SU-DHL-6 (cell line): ENCODE data around the gene ANGPTL1.

ENCODE experiments used
- H2AFZ ChIP-seq: fragments of 200-600 bp; sonication (generic); 2 replicates; pipeline ENCODE4 v1.6.1; 2014; ENCODE audit warnings: low read depth, mild to moderate bottlenecking, moderate library complexity, mixed read lengths, antibody characterized with exemption, low read length; ENCODE audit not compliant: severe bottlenecking
- H3F3A ChIP-seq: fragments of 200-600 bp; shearing (Covaris generic); 2 replicates; pipeline ENCODE4 v1.6.0; 2016; ENCODE audit warnings: antibody characterized with exemption, mild to moderate bottlenecking; ENCODE audit not compliant: insufficient read depth
- H3K27ac ChIP-seq: fragments of 200-600 bp; sonication (generic); 2 replicates; pipeline ENCODE4 v1.5.1; 2016; ENCODE audit warnings: low read depth, mild to moderate bottlenecking, low read length, moderate library complexity, mixed read lengths
- H3K27me3 ChIP-seq: fragments of 200-600 bp; sonication (generic), shearing (Covaris generic); 2 replicates; pipeline ENCODE4 v1.6.0; 2014; ENCODE audit warnings: mild to moderate bottlenecking, low read length
- H3K36me3 ChIP-seq: fragments of 200-600 bp; sonication (generic); 2 replicates; pipeline ENCODE4 v1.6.1; 2014; ENCODE audit warnings: mild to moderate bottlenecking, low read length, mixed read lengths
- H3K4me2 ChIP-seq: fragments of 300-600, 200-600 bp; shearing (Covaris generic), sonication (generic); 2 replicates; pipeline ENCODE4 v1.6.0; 2014; ENCODE audit warnings: low read length, low read depth, mild to moderate bottlenecking; ENCODE audit not compliant: poor library complexity, severe bottlenecking
- H3K4me3 ChIP-seq: fragments of 200-600 bp; sonication (generic); 2 replicates; pipeline ENCODE4 v1.5.1; 2014; ENCODE audit warnings: antibody characterized with exemption, low read length, mild to moderate bottlenecking, mixed read lengths; ENCODE audit not compliant: insufficient read depth, poor library complexity, severe bottlenecking
- H3K79me2 ChIP-seq: fragments of 200-600 bp; sonication (generic); 2 replicates; pipeline ENCODE4 v1.6.1; 2014; ENCODE audit warnings: mild to moderate bottlenecking, low read length, moderate library complexity; ENCODE audit not compliant: insufficient read depth
- H3K9ac ChIP-seq: fragments of 200-600 bp; sonication (generic); 2 replicates; pipeline ENCODE4 v1.7.0; 2014; ENCODE audit warnings: mild to moderate bottlenecking, low read length
- H3K9me2 ChIP-seq: fragments of 200-600 bp; sonication (generic); replicated peaks from 2 replicates; pipeline ENCODE4 v1.6.1; 2014; ENCODE audit warnings: low read length; ENCODE audit not compliant: insufficient read depth
- H3K9me3 ChIP-seq: fragments of 200-600 bp; sonication (generic); 2 replicates; pipeline ENCODE4 v1.6.1; 2014; ENCODE audit warnings: low read length, mixed read lengths; ENCODE audit not compliant: insufficient read depth
- H4K20me1 ChIP-seq: fragments of 200-600 bp; sonication (generic); 2 replicates; pipeline ENCODE4 v1.6.1; 2014; ENCODE audit warnings: low read depth, mild to moderate bottlenecking, antibody characterized with exemption, low read length, moderate library complexity, mixed read lengths
- EZH2phosphoT487 ChIP-seq: fragments of 200-600 bp; sonication (generic), shearing (Covaris generic); conservative IDR thresholded peaks from 2 replicates; pipeline ENCODE4 v1.6.1; 2018; ENCODE audit warnings: mild to moderate bottlenecking, antibody characterized with exemption, low read length, moderate library complexity, mixed read lengths
- TF ChIP-seq, protein P1 (sequence below): fragments of 200-600 bp; sonication (generic); IDR thresholded peaks from one replicate; pipeline ENCODE4 v1.5.1; 2017; ENCODE audit warnings: antibody characterized with exemption, mild to moderate bottlenecking, low read length, moderate library complexity; ENCODE audit not compliant: insufficient read depth, poor library complexity, severe bottlenecking

Gene ANGPTL1

DNA sequence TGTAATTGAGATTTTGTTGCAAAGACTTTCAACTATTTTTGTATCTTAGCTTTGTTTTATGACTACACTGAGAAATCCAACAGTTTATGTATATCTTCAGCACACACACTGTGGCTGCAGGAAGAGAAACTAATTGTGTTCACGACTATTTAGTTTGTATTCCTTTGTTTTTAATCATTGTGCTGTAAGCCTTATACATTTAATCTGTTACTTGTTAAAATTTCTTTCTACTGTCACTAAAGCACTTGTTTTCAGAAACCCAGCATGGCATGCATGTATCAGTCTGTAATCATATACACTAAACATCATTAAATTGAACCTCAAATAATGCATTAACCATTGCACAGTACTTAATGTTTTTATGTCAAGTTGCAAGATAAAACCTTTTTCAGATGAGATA is 656 bp downstream of the ANGPTL1 start:
- Histone ChIP-seq H3K9me2 (no peaks in the 10 kb centered on the region), H3K79me2 (no peaks in the 10 kb centered on the region), H3K4me3 (no peak overlapping the region), H3K9me3 (no peaks in the 10 kb centered on the region), H3K27ac (no peak overlapping the region), H4K20me1 (no peaks in the 10 kb centered on the region), H3K36me3 (peaks cover 14% of the 10 kb centered on the region; the same call in 1 of the 2 replicates), H3K27me3 (no peaks in the 10 kb centered on the region), H3K9ac (no peak overlapping the region), H3K4me2 (no peak overlapping the region), H2AFZ (no peak overlapping the region), H3F3A (peaks cover 8% of the 10 kb centered on the region)
- TF ChIP-seq, protein P1, sequence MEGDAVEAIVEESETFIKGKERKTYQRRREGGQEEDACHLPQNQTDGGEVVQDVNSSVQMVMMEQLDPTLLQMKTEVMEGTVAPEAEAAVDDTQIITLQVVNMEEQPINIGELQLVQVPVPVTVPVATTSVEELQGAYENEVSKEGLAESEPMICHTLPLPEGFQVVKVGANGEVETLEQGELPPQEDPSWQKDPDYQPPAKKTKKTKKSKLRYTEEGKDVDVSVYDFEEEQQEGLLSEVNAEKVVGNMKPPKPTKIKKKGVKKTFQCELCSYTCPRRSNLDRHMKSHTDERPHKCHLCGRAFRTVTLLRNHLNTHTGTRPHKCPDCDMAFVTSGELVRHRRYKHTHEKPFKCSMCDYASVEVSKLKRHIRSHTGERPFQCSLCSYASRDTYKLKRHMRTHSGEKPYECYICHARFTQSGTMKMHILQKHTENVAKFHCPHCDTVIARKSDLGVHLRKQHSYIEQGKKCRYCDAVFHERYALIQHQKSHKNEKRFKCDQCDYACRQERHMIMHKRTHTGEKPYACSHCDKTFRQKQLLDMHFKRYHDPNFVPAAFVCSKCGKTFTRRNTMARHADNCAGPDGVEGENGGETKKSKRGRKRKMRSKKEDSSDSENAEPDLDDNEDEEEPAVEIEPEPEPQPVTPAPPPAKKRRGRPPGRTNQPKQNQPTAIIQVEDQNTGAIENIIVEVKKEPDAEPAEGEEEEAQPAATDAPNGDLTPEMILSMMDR, result no peak
- TF ChIP-seq EZH2phosphoT487, result no peak

DNA sequence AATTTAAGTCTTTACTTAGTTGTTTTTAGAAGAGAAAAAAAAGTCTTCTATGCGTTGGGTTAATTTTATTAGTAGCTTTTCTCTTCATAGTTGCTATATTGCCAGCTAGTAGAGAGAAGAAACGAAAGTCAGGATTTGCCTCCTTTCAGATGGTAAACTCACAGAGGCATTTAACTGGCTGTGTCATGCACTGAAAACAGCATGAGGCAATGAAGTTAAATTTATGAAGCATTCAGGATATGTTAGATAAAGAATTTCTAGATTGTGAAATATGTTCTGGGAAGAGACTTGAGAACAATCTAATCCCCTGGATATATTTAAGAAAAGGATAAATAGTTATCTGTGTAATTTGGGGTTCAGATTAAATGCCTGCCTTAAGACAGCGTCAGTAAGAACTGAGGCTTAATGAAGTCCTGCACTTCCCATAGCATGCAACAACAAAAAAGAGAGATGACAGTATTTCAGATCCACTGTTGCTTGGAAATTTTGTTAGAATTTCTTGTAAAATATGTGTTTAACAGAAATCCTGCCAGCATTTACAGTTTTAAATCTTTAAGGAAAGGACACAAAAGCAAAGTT is 1.7 kb downstream of the ANGPTL1 start:
- Histone ChIP-seq H2AFZ (no peak overlapping the region), H3K4me3 (no peak overlapping the region), H3K4me2 (no peak overlapping the region), H3K9ac (no peak overlapping the region), H4K20me1 (no peaks in the 10 kb centered on the region), H3F3A (peaks cover 8% of the 10 kb centered on the region), H3K9me2 (no peaks in the 10 kb centered on the region), H3K79me2 (no peaks in the 10 kb centered on the region), H3K27me3 (no peaks in the 10 kb centered on the region), H3K27ac (no peak overlapping the region), H3K36me3 (peaks cover 16% of the 10 kb centered on the region; the same call in 1 of the 2 replicates), H3K9me3 (no peaks in the 10 kb centered on the region)
- TF ChIP-seq, protein P1, result no peak
- TF ChIP-seq EZH2phosphoT487, result no peak

DNA sequence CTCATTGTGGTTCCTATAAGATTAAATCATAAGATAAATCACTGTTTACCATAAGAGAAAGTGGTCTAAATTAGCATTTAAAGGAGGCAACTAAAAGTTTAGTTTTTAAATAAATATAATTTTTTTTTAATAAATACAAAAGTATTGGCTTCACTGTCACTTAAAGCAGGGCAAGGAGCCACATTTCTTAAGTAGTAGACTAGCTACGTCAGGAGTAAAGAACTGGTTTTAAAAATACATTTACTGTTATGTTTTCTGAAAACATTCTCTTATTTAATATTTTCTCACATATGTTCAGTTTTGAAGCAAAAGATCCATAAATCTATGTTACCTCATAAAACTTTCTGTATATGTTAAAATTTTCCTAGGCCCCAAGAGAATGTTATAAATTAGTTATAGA is 2.2 kb downstream of the ANGPTL1 start:
- Histone ChIP-seq H3K27ac (no peak overlapping the region), H3K36me3 (peaks cover 15% of the 10 kb centered on the region; the same call in 1 of the 2 replicates), H3K4me3 (no peak overlapping the region), H4K20me1 (no peaks in the 10 kb centered on the region), H3K4me2 (no peak overlapping the region), H3K27me3 (no peaks in the 10 kb centered on the region), H3K9ac (no peak overlapping the region), H3K9me3 (no peaks in the 10 kb centered on the region), H3F3A (peaks cover 8% of the 10 kb centered on the region), H2AFZ (no peak overlapping the region), H3K79me2 (no peaks in the 10 kb centered on the region), H3K9me2 (no peaks in the 10 kb centered on the region)
- no peak for TF ChIP-seq EZH2phosphoT487
- TF ChIP-seq, protein P1, result no peak
